Small intestine (tissue), 7 donors: Measurements from ENCODE around the gene PLXNA4. TPM values are rescaled to one million over a fixed set of nuclear protein-coding genes. Genes with fewer than 3 reads are reported as not detected.

ENCODE experiments used
- DNase-seq, 2 donors: peaks; one replicate each; pipeline versions ENCODE4 v3.0.0 to v3.0.0-alpha.2; 2013
- FAIRE-seq: peaks from 2 replicates; lab custom pipeline; 2012; peaks lifted over from hg19 to GRCh38; lab: Jason Lieb, UNC
- H3K27ac ChIP-seq, 3 donors: one replicate each; pipeline ENCODE4 v1.5.1; 2013; ENCODE audit warnings: low read length in 2 of 3, mild to moderate bottlenecking in 2 of 3, control low read depth in 1 of 3, inconsistent platforms in 1 of 3, low read depth in 1 of 3, moderate library complexity in 1 of 3
- H3K27me3 ChIP-seq, 3 donors: one replicate each; pipeline ENCODE4 v1.6.1; 2013; ENCODE audit warnings: low read length in 3 of 3, inconsistent platforms in 1 of 3; ENCODE audit not compliant: control insufficient read depth in 3 of 3, insufficient read depth in 3 of 3
- H3K36me3 ChIP-seq, 3 donors: one replicate each; pipeline ENCODE4 v1.6.1; 2013; ENCODE audit warnings: low read length in 3 of 3, inconsistent platforms in 1 of 3, low read depth in 1 of 3, mild to moderate bottlenecking in 1 of 3, moderate library complexity in 1 of 3; ENCODE audit not compliant: control insufficient read depth in 3 of 3, insufficient read depth in 2 of 3
- H3K4me1 ChIP-seq, 3 donors: one replicate each; pipeline ENCODE4 v1.6.1; 2013; ENCODE audit warnings: low read length in 2 of 3, inconsistent platforms in 1 of 3, low read depth in 1 of 3, mild to moderate bottlenecking in 1 of 3, moderate library complexity in 1 of 3; ENCODE audit not compliant: control insufficient read depth in 3 of 3, insufficient read depth in 2 of 3
- H3K4me3 ChIP-seq, 3 donors: one replicate each; pipeline ENCODE4 v1.5.1; 2013; ENCODE audit warnings: low read length in 3 of 3, control low read depth in 1 of 3, inconsistent platforms in 1 of 3, low read depth in 1 of 3, mild to moderate bottlenecking in 1 of 3, moderate library complexity in 1 of 3
- H3K9me3 ChIP-seq, 2 donors: one replicate each; pipeline ENCODE4 v1.6.1; 2013; ENCODE audit warnings: low read depth in 1 of 2, low read length in 1 of 2; ENCODE audit not compliant: control insufficient read depth in 2 of 2, insufficient read depth in 1 of 2
- WGBS, 3 donors: extraction: QIAGEN DNeasy Blood & Tissue Kit; methylation state at CpG; one replicate each; pipeline ENCODE4 v1.1.7; 2013; 5-methylcytosine and 5-hydroxymethylcytosine counted together
- polyA plus RNA-seq, 4 donors: library from polyadenylated mRNA; stranded (reverse) in 3 of 4; unstranded in 1 of 4; fragments of 200-250 nt in 3 of 4; fragments of 120-200 nt in 1 of 4; gene quantifications; one replicate each; pipeline versions ENCODE4 v1.2.1 to v1.2.3, GENCODE V29; 2013
- donor health status: healthy with polysubstance abuse.
- donor health status: control.
- donor health status: control.
- donor health status: Bipolar disorder and iron deficiency.
- donor health status: healthy.

PLXNA4 gene
- polyA plus RNA-seq, 4 donors = under 0.01 to 3.9 (median 1.2) TPM; not detected in 1

DNA sequence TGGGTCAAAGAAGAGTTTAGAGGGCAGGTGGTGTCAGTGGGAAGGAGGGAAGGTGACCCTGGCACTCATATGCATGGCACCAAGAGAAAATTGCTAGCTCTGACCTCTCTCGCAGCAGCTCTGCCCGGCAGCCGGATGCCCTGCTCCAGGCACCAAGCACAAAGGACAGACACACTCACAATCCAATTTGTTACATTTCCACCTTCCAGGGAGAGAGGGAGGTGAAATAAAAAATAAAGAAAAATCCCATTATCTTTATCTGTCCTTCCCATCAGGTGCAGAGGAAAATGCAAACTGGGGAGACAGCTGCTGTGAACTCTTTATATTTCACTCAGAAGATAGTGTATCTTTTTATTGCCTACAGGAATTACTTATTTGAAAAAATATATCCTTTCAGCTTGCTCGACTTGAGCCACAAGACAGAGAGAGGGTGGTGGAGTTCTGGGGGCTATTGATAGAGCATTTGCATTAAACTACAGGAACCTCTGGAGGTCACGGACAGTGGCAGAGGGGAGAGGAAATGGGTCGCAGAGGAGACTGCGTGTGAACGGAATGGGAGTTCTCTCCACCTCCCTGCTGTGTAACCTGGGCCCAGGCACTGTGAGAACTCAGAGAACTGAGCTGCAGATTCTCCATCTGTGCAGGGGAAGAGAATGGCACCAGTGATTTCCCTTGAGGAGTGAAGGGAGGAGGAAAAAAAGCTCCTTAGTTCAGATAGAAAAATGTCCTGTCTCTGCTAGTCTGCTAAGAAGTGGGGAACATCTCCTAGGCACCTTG is 421.4 kb downstream of the PLXNA4 start:
- FAIRE-seq = no peak
- peaks cover 0 to 7% (median 0%) of the 10 kb centered on the region in 3 donors for H3K27me3 ChIP-seq
- peaks cover 0 to 12% (median 0%) of the 10 kb centered on the region in 3 donors for H3K36me3 ChIP-seq
- H3K4me1 ChIP-seq = peaks cover 0 to 3% (median 0%) of the 10 kb centered on the region in 3 donors
- WGBS, 3 donors = 30 to 53% (median 52%) methylated on average over 8 of the region's 8 CpGs
- H3K4me3 ChIP-seq = no peak overlapping the region
- DNase-seq = no peak
- peaks cover 0 to 6% of the 10 kb centered on the region in 2 donors for H3K9me3 ChIP-seq
- no peak overlapping the region for H3K27ac ChIP-seq

GRCh38 chr7:132154248-132154647 is 422.0 kb downstream of the PLXNA4 start:
- FAIRE-seq (no peak), DNase-seq (no peak)
- H3K27ac ChIP-seq = no peak overlapping the region
- H3K4me1 ChIP-seq = peaks cover 0 to 3% (median 0%) of the 10 kb centered on the region in 3 donors
- H3K9me3 ChIP-seq = peaks cover 0 to 6% of the 10 kb centered on the region in 2 donors
- peaks cover 0 to 12% (median 0%) of the 10 kb centered on the region in 3 donors for H3K36me3 ChIP-seq
- H3K4me3 ChIP-seq = no peak overlapping the region
- peaks cover 0 to 7% (median 0%) of the 10 kb centered on the region in 3 donors for H3K27me3 ChIP-seq
- WGBS, 3 donors = 35 to 59% (median 46%) methylated on average over 6 of the region's 6 CpGs

DNA sequence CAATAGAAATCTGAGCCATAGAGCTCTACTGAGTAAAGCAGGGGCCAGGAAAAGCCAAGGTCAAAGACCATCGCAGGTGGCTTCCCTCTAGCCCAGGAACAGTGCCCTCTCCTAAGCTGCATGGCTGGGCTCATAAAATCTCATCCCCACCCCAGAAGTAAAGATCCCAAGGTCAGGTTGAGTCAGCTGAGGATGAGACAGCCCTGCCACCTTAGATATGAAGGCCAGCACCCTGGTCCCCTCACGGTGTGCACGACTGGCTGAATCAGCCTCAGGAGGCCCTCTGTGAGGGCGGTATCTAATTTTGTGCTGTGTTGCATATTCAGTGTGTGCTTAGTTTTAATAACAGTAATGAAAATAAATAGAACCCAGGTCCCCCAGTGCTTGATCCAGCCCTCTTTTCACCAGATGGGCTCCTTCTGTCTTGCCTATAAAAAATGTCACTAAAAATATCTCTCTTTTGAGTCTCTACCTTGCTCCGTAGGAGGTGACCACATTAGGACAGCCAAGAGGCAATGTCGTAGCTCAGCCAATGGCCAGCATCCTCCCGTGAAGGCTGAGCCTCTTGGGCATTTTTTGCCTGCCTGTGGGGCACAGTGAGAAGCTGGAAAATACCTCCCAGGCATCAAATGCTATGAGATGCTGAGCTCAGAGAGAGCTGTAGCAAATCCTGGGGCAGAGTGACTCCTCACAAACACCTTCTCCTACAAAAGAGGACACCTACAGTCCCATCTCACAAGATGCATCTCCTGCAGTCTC is 424.0 kb downstream of the PLXNA4 start:
- WGBS, 3 donors = 60 to 78% (median 67%) methylated on average over 7 of the region's 7 CpGs
- peaks cover 0 to 3% (median 0%) of the 10 kb centered on the region in 3 donors for H3K4me1 ChIP-seq
- no peak overlapping the region for H3K27ac ChIP-seq
- H3K9me3 ChIP-seq = peaks cover 0 to 5% of the 10 kb centered on the region in 2 donors
- DNase-seq (peak; percentile 5 to 56), FAIRE-seq (no peak)
- H3K36me3 ChIP-seq = peaks cover 0 to 10% (median 0%) of the 10 kb centered on the region in 3 donors
- H3K27me3 ChIP-seq = peaks cover 0 to 7% (median 0%) of the 10 kb centered on the region in 3 donors
- no peak overlapping the region for H3K4me3 ChIP-seq

DNA sequence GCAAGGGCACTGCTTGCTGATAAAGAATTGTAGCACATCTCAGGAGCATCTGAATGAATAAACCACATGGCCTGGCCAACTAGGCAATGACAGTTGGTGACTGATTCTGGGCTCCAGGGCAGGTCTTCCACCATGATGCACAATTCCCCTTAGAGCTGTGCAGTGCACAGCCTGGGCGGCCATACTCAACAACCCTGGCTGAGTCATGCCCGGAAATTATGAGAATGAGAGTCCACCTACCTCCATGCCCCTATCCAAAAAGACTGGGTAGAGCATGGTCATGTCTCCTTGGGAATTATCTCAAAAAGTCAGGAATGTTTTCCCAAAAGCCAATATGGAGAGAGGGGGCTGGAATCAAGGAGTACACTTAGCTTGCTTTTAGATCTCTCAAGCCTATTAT is 425.6 kb downstream of the PLXNA4 start:
- Histone ChIP-seq H3K27ac (no peak overlapping the region), H3K27me3 (peaks cover 0 to 4% (median 0%) of the 10 kb centered on the region in 3 donors), H3K9me3 (no peaks in the 10 kb centered on the region), H3K4me1 (peaks cover 0 to 3% (median 0%) of the 10 kb centered on the region in 3 donors), H3K36me3 (peaks cover 0 to 5% (median 0%) of the 10 kb centered on the region in 3 donors), H3K4me3 (no peak overlapping the region)
- no peak for DNase-seq
- no peak for FAIRE-seq
- 90 to 97% (median 94%) methylated on average over 2 of the region's 2 CpGs for WGBS, 3 donors

GRCh38 chr7:132149436-132150304 is 426.6 kb downstream of the PLXNA4 start:
- no peak for DNase-seq

DNA sequence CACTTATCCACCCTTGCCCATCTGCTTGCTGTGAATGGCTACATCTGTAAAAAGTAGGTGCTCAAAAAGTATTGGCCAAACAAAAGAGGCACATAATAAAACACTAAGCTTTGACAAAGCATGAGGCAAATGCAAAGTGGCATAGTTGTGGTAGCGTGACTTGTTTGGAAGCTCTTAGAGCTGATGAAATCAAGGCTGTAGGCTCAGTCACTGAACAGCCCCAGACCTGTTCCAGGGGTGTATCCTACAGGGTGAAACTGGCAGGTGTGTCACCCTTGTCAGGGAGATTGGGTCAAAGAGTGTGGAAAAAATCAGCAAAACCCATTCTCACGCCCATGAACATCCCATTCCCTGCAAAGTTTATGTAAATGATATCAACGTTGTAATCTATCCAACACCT is 427.4 kb downstream of the PLXNA4 start:
- H3K27me3 ChIP-seq = no peaks in the 10 kb centered on the region
- FAIRE-seq (no peak), DNase-seq (no peak)
- H3K27ac ChIP-seq = no peak overlapping the region
- WGBS, 3 donors = 81 to 85% (median 84%) methylated on average over 3 of the region's 3 CpGs
- H3K9me3 ChIP-seq = no peaks in the 10 kb centered on the region
- peaks cover 0 to 8% (median 0%) of the 10 kb centered on the region in 3 donors for H3K36me3 ChIP-seq
- H3K4me1 ChIP-seq = peaks cover 0 to 3% (median 0%) of the 10 kb centered on the region in 3 donors
- H3K4me3 ChIP-seq = no peak overlapping the region

More at GRCh38 chr7:132149436-132150304, 426.6 kb downstream of the PLXNA4 start:
- 71 to 87% (median 76%) methylated on average over 8 of the region's 8 CpGs for WGBS, 3 donors
- Histone ChIP-seq H3K27ac (no peak overlapping the region), H3K4me1 (peaks cover 0 to 3% (median 0%) of the 10 kb centered on the region in 3 donors), H3K36me3 (peaks cover 0 to 8% (median 0%) of the 10 kb centered on the region in 3 donors), H3K27me3 (no peaks in the 10 kb centered on the region), H3K9me3 (no peaks in the 10 kb centered on the region), H3K4me3 (no peak overlapping the region)
- no peak for FAIRE-seq

GRCh38 chr7:132145466-132145865 is 430.8 kb downstream of the PLXNA4 start:
- Histone ChIP-seq H3K9me3 (no peaks in the 10 kb centered on the region), H3K27me3 (no peaks in the 10 kb centered on the region), H3K36me3 (peaks cover 0 to 4% (median 0%) of the 10 kb centered on the region in 3 donors), H3K4me1 (no peaks in the 10 kb centered on the region), H3K4me3 (no peak overlapping the region), H3K27ac (no peak overlapping the region)
- DNase-seq (no peak), FAIRE-seq (no peak)
- WGBS, 3 donors = 68 to 86% (median 81%) methylated on average over 8 of the region's 8 CpGs
